NCI-H748 (cell line): ENCODE results near the gene RER1.
A peak's percentile ranks its signal among the peaks of the same experiment; 100 is the strongest.

Source experiments
- DNase-seq: peaks from one replicate; lab custom pipeline; 2025; ENCODE audit not compliant: unreplicated experiment; lab: John Stamatoyannopoulos, UW

Gene RER1

DNA sequence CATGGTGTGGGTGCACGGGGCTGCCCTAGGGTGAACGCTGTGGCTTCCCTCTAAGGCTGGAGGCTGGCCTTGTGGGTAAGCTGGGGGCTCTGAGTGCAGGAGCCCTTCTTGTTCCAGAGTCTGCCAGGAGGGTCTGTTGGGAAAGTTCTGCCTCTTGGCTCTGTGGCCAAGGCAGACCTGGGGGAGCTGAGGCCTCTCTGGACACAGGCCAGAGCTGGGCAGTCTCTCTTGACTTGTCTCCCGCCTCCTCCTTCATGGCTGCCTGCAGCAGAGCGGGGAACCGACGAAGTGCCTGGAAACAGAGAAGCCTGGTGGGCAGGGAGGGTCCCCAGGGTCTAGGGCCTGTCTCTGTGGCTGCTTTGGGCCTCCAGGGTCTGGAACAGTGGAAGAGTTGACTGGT lies 51.0 kb downstream of the RER1 start:
- no peak for DNase-seq

DNA sequence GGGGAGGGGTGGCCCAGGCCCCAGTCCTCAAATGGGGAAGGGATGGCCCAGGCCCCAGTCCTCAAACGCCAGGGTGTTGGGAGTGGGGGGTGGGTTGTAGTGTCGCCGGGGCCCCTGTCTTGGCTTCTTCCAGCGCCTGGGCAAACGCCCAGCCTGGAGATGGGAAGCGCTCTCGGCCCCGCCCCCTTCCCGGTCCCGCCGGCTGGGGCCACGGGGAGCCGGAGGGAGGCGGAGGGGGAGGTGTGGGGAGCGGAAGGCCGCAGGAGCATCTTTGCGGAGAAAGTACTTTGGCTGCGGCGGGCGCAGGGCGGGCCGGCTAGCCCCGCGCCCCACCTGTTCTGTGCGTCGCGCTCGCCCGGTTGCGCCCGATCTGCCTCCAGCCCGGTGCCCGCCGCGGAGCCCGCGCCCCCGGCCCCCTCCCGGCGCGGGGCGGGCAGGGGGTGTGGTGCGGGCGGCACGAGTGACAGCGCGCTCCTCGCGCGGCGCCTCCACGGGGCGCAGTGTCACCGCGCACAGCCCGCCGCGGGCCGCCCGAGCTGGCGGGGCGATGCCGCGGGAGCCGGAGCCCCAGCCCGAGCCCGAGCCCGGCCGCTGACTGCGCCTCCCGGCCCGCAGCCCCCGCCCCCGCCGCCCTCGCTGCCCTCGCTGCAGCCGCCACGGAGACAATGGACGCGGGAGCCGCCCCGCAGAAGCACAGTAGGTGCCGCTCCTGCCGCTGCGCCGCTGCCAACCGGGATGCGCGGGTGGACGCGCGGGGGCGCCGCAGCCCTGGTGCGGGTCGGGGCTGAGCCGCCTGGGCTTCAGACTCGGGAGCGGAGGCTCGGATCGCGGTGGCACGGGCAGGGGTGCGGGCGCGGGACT lies 51.9 kb downstream of the RER1 start:
- DNase-seq: peak; percentile 11

DNA sequence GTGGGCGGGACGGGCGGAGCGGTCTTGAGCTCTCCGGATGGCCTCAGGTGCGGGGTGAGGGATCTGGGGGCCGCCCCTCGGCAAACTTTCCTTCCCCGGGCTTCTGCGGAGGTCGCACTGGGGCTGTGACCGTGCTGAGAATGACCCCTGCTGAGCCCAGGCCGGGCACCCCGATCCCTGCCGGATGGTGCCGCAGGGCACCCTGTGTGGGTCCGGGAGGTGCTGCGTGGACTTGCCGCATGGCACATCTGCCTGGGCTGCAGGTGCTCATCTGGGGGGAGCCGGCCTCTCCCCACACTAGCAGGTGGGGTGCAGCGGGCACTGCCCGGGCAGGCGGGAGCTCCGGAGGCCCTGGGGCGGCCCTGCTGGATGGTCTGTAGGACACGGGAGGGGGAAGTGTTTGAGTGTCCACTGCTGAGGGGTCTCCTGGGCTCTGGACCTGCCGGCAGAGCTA lies 52.5 kb downstream of the RER1 start:
- no peak for DNase-seq

DNA sequence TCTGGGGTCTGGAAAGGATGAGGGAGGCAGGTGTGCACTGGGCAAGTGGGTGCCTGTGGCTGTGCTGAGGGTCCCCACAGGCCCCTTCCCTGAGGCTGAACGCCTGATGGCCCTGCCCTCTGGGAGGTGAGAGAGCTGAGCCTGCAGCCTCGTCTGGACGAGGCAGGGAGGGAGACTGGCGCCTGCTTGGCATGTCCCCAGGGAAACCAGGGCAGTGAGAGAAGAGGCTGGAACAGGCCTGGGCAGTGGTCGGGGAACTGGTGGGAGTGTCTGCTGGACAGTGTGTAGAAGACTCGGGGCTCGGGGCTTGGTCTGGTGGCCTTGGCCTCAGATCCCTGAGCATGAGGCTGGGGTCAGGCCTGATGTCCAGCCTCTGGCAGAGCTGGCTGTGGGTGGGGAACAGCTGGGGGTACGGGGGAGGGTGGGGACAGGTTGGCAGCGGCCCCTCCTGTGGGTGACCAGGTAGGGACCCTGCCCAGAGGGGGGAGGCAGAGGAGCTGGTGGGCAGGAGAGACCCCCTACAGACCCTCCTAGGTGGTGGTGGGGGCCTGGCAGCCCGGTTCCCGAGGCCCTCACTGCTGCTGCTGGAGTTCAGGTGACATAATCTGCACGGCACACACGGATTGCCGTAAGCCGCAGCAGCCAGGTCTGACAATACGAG lies 53.7 kb downstream of the RER1 start:
- DNase-seq: no peak

DNA sequence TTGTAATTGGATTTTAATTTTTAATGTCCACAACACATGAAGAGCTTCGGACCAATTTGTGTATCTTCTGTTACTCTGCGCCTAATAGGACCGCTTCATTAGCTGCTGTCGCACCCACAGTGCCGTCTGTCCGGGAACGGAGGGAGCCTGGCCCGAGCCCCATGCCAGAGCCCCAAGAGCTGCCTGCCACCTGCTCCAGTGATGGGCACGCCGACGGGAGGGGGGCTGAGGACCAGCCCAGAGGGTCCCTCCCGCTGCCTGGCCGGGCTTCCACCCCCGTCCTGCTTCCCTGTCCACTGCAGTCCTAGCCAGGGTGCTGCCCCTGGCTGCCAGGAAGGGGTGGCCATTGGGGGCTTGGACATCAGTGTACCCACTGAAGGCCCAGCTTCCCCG lies 54.2 kb downstream of the RER1 start:
- no peak for DNase-seq

DNA sequence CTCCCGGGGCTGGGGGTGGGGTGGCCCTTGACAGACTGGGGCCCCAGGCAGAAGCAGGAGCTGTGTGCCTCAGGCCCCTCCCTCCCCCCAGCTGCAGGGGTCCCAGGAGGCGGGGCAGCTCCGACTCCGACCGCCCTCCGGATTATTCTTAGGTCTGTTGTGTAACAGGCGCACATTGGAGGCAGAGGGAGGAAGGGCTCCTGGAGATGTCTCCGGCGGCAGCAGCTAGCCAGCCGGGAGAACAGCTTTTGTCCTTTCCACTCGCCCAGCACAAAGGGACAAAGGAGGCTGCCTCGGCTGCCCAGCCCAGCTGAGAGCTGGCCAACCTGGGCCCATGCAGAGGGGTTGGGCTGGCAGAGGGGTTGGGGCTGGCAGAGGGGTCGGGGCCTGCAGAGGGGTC lies 54.8 kb downstream of the RER1 start:
- no peak for DNase-seq

DNA sequence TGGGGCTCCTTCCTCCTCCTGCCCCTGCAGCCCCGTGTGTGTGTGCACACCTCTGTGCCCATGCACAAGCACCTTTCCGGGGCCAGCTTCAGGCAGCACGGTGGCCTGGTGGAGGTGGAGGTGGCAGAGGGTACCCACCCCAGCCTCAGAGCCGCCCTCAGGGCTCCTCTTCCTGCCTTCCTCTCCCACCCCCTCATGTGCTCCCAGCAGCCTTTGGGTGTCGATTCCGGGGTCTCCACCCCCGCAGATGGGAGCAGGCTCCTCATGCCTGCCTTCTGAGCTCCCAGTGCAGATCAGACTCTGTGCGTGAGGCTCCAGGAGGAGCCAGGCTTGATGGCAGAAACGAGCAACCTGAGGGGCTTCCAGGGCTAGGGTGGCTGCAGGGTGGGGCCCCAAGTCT lies 55.2 kb downstream of the RER1 start:
- no peak for DNase-seq

DNA sequence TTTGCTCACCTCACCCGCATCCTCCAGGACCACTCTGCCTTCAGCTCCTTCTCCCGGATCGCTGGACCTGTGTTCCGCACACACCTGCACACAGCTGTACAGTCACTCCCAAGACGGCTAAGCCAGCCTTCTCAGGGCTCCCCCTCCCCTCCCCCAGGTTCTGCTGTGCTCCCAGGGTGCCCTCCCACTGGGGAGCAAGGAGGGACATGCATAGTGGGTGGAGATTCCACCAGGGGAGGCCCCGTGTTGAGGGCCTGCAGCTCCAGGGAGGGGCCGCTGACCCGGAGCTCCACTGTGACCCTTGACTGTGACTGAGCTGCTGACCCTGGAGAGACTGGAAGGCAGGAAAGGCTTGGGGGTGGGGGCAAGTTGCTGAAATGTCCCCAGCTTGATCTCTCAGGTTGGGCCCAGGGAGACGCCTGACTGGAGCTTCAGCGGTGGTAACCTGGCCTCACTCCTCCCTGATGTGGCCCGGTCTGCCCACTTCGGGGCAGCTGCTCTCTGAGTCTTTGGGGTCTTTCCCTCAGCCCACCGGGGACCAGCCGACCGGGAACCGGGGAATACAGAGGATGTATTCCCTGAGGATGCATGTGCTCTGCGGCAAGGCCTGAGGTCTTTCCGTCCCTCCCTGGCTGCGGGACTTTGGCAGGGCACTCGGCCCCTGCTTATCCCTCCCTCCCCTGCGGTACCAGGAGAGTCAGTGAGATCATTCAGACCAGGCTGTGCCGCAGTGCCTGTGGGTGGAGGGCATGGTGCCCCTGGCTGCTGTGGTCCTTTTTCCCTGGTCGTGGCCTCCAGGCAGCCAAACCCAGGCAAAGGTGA lies 55.8 kb downstream of the RER1 start:
- DNase-seq: no peak

DNA sequence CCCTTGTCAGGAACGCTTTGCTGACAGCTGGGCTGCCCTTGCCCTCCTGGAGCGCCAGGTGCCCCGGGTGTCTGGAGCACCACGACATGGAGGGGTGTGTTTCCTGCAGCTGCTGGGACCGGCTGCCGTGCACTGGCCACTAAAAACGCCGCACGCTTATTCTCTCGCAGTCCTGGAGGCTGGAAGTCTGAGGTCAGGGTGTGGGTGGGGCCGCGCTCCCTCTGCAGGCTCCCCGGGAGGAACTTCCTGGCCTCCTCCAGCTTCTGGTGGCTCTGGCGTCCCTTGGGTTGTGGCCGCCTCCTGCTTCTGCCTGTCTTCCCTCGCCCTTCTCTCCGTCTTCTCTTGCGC lies 56.4 kb downstream of the RER1 start:
- DNase-seq: no peak

DNA sequence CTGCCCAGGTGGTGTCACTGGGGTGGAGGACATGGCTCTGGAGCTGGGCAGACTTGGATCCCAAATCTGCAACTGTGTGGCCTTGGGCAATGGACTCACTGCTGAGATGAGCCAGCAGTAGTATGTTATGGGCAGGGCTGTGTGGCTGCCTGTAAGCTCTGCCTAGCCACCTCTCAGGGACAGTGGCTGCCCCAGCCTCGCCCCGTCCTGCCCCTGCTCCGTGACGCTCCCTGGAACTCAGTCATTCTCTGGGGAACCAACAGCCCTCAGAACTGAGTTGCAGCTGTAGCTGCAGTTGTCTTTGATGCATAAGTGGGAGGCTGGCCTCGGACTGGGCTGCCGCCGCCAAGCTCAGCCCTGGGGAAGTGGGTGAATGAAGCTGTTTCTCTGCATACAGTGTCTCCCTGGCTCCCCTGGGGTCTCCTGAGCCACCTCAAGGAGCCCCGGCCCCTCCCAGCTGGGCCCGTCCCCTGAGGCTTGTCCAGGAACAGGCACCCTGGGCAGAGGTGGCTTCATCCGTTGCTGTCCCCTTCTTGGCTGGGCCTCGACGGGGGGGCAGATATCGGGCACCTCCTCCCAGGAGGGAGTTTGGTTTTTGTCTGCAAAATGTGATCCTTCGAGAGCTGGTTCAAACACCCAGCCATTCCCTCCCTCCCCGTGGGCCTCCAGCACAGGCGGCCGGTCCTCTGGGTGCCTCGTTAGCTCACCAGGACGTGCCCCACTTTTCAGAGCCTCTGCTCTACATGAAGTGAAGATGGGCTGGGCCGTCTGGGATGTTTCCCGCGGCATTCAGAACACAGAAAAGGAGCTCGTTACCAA lies 58.2 kb downstream of the RER1 start:
- DNase-seq: no peak

DNA sequence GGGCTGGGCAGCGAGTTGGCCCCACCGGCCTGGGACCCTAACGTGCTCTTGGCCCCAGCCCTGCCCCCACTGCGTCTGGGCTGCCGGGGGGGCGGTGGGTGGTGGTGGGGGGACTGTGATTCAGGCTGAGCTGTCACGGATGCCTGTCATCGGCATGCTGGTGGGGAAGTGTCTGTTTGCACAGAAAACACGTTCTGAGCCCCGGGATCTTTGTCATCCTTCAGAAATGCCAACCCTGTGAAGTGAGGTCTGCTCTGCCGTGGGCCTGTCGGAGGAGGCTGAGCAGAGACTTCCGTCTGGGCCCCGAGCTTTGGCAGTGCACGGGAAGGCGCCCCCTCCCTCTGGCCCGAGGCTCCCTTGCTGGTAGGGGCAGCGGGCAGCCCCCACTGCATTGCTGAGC lies 60.1 kb downstream of the RER1 start:
- no peak for DNase-seq

DNA sequence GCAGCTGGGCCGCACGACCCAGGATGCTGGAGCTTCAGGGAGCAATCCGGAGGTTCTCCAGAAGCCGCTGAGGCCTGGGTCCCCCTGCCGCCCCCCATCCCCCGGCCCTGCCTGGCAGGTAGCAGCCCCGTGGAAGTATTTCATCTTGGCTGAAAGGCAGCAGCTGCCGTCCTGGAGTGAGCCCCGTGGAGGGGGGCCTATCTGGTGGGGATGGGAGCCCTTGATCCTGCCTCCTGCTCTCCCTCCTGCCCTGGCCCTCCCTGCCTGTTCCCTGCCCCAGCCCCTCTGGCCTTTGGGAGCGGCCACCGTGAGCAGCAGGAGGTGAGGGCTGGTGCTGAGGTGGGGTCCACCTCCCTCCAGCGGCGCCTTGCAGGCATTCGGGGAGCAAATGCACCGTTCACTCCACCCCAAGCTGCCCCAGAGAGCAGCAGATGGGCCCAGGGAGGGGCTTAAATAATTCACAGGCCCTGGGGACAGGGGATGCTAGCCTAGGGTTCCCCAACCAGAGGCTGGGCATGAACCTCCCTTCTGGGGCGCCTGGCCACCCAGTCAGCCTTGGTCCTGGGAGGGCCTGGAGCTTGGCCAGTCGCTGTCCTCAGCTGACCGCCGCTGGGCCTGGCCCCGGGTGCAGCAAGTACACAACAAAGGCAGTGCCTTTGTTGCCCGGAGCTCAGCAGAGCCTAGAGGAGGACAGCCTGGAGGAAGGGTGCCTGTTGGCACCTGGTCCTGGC lies 60.7 kb downstream of the RER1 start:
- no peak for DNase-seq

DNA sequence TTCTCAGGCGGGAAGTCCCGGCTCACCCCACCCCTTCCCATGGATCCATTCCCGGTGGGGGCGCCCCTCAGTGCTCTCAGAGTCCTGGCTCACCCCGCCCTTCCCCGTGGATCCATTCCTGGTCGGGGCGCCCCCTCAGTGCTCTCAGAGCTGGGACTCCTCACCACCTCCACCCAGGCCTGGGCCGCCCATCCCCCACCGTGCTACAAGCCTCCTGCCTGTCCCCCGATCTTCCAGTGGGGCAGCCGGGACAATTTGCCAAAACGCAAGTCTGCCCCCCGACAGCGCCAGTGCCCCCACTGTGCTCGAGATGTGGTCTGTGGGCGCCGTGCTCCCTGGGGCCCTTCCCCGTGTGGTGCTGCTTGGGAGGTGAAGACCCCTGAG lies 61.3 kb downstream of the RER1 start:
- DNase-seq: no peak

DNA sequence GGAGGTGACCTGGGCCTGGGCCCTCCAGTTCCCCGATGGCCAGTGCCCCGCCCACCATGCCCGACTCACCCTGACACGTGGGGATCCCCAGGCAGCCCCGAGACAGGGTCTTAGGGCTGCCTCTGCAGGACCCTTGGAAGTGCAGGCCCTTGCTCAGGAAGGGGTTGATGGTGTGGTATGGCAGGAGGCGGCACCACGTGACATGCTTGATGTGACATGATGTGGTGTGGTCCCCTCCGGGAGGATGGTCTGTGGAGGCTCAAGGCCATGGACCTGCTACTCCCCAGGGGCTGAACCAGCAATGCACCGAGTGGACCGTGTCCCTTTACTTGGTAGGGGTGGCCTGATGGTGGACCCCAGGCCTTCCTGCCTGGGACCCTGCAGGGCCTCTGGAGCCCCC lies 62.6 kb downstream of the RER1 start:
- DNase-seq: no peak
